Myocyte (in vitro differentiated cells): ENCODE measurements around the gene MROH7. TPM values are rescaled to one million over a fixed set of nuclear protein-coding genes. Genes with fewer than 3 reads are reported as not detected.
A peak's percentile ranks its signal among the peaks of the same experiment; 100 is the strongest.

ENCODE experiments used
- DNase-seq: peaks from one replicate; pipeline ENCODE4 v3.0.0-alpha.2; 2012; ENCODE audit warnings: low read depth
- total RNA-seq: library from RNA; depleted of rRNA; stranded (reverse); fragments of >200 nt; gene quantifications from 2 replicates; pipeline ENCODE4 v1.2.3, GENCODE V29; 2014

Gene MROH7
- total RNA-seq, 1 donor from 2014 or later: 1.2 TPM

GRCh38 chr1:54694771-54695170 is 53.2 kb downstream of the MROH7 start:
- no peak for DNase-seq

- DNase-seq: no peak
Measured at GRCh38 chr1:54695221-54695620, 53.6 kb downstream of the MROH7 start.

- DNase-seq: no peak
Measured at GRCh38 chr1:54695764-54696163, 54.2 kb downstream of the MROH7 start.

GRCh38 chr1:54696262-54696661 is 54.7 kb downstream of the MROH7 start:
- no peak for DNase-seq

GRCh38 chr1:54697896-54698295 is 56.3 kb downstream of the MROH7 start:
- no peak for DNase-seq

GRCh38 chr1:54698346-54698745 is 56.8 kb downstream of the MROH7 start:
- DNase-seq: no peak

- DNase-seq: no peak
Measured at GRCh38 chr1:54699936-54700525, 58.4 kb downstream of the MROH7 start.

GRCh38 chr1:54701066-54701465 is 59.5 kb downstream of the MROH7 start:
- no peak for DNase-seq

- DNase-seq: no peak
Measured at GRCh38 chr1:54701996-54702395, 60.4 kb downstream of the MROH7 start.

- DNase-seq: no peak
Measured at GRCh38 chr1:54703471-54703870, 61.9 kb downstream of the MROH7 start.

GRCh38 chr1:54705153-54705552 is 63.6 kb downstream of the MROH7 start:
- peak; percentile 11 for DNase-seq

GRCh38 chr1:54706419-54706818 is 64.8 kb downstream of the MROH7 start:
- no peak for DNase-seq

- no peak for DNase-seq
Measured at GRCh38 chr1:54708385-54708784, 66.8 kb downstream of the MROH7 start.

- no peak for DNase-seq
Measured at GRCh38 chr1:54709547-54710292, 68.1 kb downstream of the MROH7 start.

GRCh38 chr1:54710434-54710833 is 68.8 kb downstream of the MROH7 start:
- no peak for DNase-seq

- DNase-seq: no peak
Measured at GRCh38 chr1:54710841-54711240, 69.3 kb downstream of the MROH7 start.

GRCh38 chr1:54711536-54711935 is 70.0 kb downstream of the MROH7 start:
- no peak for DNase-seq

GRCh38 chr1:54714881-54715492 is 73.4 kb downstream of the MROH7 start:
- DNase-seq: no peak

- DNase-seq: peak; percentile 86
Measured at GRCh38 chr1:54715493-54716298, 74.1 kb downstream of the MROH7 start, which contains the start of gene TTC4. Gene TTC4 (plus strand): TSS chr1:54715861. CDS start chr1:54715909, 48 bp downstream.

- DNase-seq: no peak
Measured at GRCh38 chr1:54716299-54717047, 74.9 kb downstream of the MROH7 start.

- no peak for DNase-seq
Measured at GRCh38 chr1:54721719-54722118, 80.1 kb downstream of the MROH7 start.
